Right atrium auricular region (tissue), 2 donors: Measurements from ENCODE around the gene SLC39A10. TPM values are rescaled to one million over a fixed set of nuclear protein-coding genes. Genes with fewer than 3 reads are reported as not detected.
"Not testable (repeated sequence)": the region's sequence is repeated elsewhere in the genome, so short reads cannot be mapped to it uniquely, and the experiment has no call there.

Experiments used
- DNase-seq: peaks from one replicate; pipeline ENCODE4 v3.0.0-alpha.2; 2019; ENCODE audit warnings: low spot score
- H3K27ac ChIP-seq, 2 donors: fragments of 200-600 bp; sonication (generic); 1 replicate in 1 of 2; 2 replicates in 1 of 2; pipeline ENCODE4 v1.5.1; 2016 to 2019
- H3K27me3 ChIP-seq, 2 donors: fragments of 200-600 bp; sonication (generic); one replicate each; pipeline versions ENCODE4 v1.5.1 to v1.6.0; 2017 to 2019
- H3K36me3 ChIP-seq: fragments of 200-600 bp; sonication (generic); one replicate; pipeline ENCODE4 v1.5.1; 2016
- H3K4me1 ChIP-seq, 2 donors: fragments of 200-600 bp; sonication (generic); one replicate each; pipeline versions ENCODE4 v1.5.1 to v1.6.0; 2017 to 2019
- H3K4me3 ChIP-seq, 2 donors: fragments of 200-600 bp; sonication (generic); 1 replicate in 1 of 2; 2 replicates in 1 of 2; pipeline ENCODE4 v1.5.1; 2017 to 2019; ENCODE audit warnings: mild to moderate bottlenecking in 1 of 2, moderate library complexity in 1 of 2
- H3K9me3 ChIP-seq, 2 donors: fragments of 200-600 bp; sonication (generic); one replicate each; pipeline ENCODE4 v1.5.1; 2019
- total RNA-seq, 2 donors: library from RNA; depleted of rRNA; stranded (reverse); fragments of >200 nt; gene quantifications; one replicate each; pipeline ENCODE4 v1.1.0, GENCODE V29; 2016
- TF ChIP-seq, protein P1 (sequence below), 2 donors: fragments of 200-600 bp; sonication (generic); IDR thresholded peaks; one replicate each; pipeline ENCODE4 v1.5.1; 2019; ENCODE audit warnings: antibody characterized with exemption in 2 of 2

The SLC39A10 gene
- total RNA-seq, 2 donors from 2014 or later = 8.5 to 12.3 TPM

DNA sequence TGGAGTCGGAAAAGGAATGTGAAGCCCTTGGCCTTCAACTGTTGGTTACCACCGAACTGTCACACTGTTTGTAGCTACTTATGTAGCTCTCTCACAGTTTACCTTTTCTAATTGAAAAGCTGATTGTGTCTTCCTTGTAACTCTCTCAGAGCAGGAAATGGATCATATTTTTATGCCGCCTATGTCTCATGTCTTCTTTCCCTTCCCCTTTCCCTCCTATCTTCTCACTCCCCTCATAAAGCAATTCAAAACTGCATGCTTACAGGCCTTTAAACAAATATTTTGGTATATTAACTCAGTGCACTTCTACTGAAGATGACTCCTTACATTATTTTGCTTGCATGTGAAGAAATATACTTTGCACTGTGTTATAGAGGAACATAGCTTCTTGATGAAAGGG, 6.0 kb downstream of the SLC39A10 start:
- TF ChIP-seq, protein P1, sequence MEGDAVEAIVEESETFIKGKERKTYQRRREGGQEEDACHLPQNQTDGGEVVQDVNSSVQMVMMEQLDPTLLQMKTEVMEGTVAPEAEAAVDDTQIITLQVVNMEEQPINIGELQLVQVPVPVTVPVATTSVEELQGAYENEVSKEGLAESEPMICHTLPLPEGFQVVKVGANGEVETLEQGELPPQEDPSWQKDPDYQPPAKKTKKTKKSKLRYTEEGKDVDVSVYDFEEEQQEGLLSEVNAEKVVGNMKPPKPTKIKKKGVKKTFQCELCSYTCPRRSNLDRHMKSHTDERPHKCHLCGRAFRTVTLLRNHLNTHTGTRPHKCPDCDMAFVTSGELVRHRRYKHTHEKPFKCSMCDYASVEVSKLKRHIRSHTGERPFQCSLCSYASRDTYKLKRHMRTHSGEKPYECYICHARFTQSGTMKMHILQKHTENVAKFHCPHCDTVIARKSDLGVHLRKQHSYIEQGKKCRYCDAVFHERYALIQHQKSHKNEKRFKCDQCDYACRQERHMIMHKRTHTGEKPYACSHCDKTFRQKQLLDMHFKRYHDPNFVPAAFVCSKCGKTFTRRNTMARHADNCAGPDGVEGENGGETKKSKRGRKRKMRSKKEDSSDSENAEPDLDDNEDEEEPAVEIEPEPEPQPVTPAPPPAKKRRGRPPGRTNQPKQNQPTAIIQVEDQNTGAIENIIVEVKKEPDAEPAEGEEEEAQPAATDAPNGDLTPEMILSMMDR (IDR thresholded peaks at IDR 0.05) = no peak
- no peak overlapping the region for H3K4me3 ChIP-seq
- H3K27ac ChIP-seq = no peak overlapping the region
- H3K4me1 ChIP-seq = peaks cover 0 to 38% of the 10 kb centered on the region in 2 donors
- H3K27me3 ChIP-seq = no peaks in the 10 kb centered on the region
- H3K9me3 ChIP-seq = no peaks in the 10 kb centered on the region
- no peaks in the 10 kb centered on the region for H3K36me3 ChIP-seq
- no peak for DNase-seq

DNA sequence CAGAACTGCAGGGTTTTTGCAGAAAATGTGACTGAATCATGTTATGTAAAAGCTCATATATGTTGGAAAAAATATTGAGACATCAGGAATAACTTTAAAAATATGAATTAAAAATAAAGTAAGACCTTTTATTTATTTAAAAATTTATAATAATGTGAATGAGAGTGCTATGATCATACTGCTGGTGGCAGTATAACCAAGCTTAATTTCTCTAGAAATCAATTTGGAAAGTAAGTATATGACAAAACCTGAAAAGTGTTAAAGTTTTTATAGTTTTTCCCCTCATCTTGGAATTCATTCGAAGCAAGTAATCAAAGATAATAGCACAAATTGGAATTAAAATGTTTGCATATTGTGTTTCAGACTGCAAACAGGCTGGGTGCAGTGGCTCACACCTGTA, 7.5 kb downstream of the SLC39A10 start:
- no peak overlapping the region for H3K27ac ChIP-seq
- no peaks in the 10 kb centered on the region for H3K27me3 ChIP-seq
- no peaks in the 10 kb centered on the region for H3K36me3 ChIP-seq
- DNase-seq = no peak
- no peak overlapping the region for H3K4me3 ChIP-seq
- H3K9me3 ChIP-seq = no peaks in the 10 kb centered on the region
- TF ChIP-seq, protein P1 (IDR thresholded peaks at IDR 0.05) = peak in 1 of 2 donors; percentile 32
- peaks cover 0 to 24% of the 10 kb centered on the region in 2 donors for H3K4me1 ChIP-seq

DNA sequence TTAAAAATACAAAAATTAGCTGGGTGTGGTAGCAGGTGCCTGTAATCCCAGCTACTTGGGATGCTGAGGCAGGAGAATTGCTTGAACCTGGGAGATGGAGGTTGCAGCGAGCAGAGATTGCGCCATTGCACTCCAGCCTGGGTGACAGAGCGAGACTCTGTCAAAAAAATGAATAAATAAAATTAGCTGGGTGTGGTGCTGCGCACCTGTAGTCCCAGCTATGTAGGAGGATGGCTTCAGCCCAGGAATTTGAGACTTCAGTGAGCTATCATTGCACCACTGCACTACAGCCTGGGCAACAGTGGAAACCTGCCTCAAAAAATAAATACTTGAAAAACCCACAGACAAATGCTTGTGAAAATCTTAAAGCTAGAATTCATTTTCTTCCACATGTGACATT, 8.1 kb downstream of the SLC39A10 start:
- H3K4me1 ChIP-seq = peaks cover 0 to 18% of the 10 kb centered on the region in 2 donors
- not testable (repeated sequence) for H3K4me3 ChIP-seq, H3K27ac ChIP-seq, H3K9me3 ChIP-seq, DNase-seq, H3K27me3 ChIP-seq, H3K36me3 ChIP-seq

DNA sequence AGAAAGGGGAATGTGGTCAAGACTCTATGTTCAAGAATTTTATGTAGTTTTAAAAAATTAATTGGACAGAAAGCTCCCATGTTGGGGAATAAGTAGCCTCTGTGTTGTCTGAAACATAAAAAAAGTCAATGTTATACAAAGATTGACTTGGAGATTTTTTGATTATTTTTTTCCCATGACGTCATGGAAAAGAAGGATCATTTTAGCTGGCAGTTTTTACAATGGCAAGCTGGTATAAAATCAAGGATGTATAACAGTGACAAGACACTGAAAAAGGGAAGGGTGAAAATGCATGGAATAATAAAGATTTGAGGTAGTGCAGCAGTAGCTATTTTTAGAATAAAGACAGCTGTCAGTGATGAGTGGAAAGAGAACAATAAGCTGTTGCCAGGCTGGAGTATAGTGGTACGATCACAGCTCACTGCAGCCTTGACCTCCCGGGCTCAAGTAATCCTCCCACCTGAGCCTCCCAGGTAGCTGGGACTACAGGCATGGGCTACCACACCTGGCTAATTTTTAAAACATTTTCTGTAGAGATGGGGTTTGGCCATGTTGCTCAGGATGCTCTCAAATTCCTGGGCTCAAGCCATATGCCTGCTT, 9.2 kb downstream of the SLC39A10 start:
- Histone ChIP-seq H3K4me1 (peaks cover 0 to 18% of the 10 kb centered on the region in 2 donors), H3K9me3 (no peaks in the 10 kb centered on the region), H3K36me3 (no peaks in the 10 kb centered on the region), H3K27me3 (no peaks in the 10 kb centered on the region), H3K4me3 (no peak overlapping the region), H3K27ac (no peak overlapping the region)
- TF ChIP-seq, protein P1 (IDR thresholded peaks at IDR 0.05) = no peak
- no peak for DNase-seq

DNA sequence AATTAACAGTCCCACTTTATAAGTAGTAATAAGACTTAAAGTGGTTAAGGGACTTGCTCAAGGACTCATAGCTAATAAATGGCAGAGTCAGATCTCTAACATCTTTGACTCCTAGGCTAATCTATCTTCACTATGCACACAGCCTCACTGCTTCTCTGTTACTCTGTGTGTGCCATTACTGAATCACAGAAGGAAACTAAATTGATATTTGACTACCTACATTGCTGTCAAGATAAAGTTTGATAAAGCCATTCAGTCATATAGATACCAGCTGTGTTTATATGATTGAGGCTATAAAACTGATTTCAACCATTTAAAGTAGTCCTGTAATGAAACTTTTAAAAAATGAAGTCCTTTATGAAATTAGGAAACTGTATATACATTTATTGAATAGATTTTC, 10.9 kb downstream of the SLC39A10 start:
- Histone ChIP-seq H3K27ac (no peak overlapping the region), H3K4me3 (no peak overlapping the region), H3K27me3 (no peaks in the 10 kb centered on the region), H3K9me3 (no peaks in the 10 kb centered on the region), H3K4me1 (peaks cover 0 to 13% of the 10 kb centered on the region in 2 donors), H3K36me3 (no peaks in the 10 kb centered on the region)
- DNase-seq = no peak
- TF ChIP-seq, protein P1 (IDR thresholded peaks at IDR 0.05) = no peak

DNA sequence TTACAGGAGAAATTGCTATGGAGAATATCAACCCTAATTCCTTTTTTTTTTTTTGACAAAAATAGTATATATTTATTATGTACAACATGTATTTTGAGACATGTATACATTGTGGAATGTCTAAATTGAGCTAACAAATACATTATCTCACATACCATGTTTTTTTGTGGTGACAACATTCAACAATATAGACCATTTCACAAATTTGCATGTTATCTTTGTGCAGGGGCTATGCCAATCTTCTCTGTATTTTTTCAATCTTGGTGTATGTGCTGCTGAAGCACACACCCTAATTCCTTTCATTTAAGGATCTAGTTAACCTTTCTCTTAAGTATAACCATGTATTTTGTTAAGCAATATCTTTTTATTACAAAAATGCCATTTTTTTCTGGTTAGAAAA, 13.2 kb downstream of the SLC39A10 start:
- Histone ChIP-seq H3K4me3 (no peak overlapping the region), H3K27ac (no peak overlapping the region), H3K4me1 (peaks cover 0 to 10% of the 10 kb centered on the region in 2 donors), H3K27me3 (no peaks in the 10 kb centered on the region), H3K36me3 (no peaks in the 10 kb centered on the region), H3K9me3 (no peaks in the 10 kb centered on the region)
- DNase-seq = no peak
- TF ChIP-seq, protein P1 (IDR thresholded peaks at IDR 0.05) = no peak
